Lower leg skin (tissue), 3 donors: ENCODE results near the gene CNNM2.

Experiments used
- POLR2A ChIP-seq, 2 donors: fragments of 450-650 bp; IDR thresholded peaks; one replicate each; pipeline ENCODE4 v1.6.1; 2016 to 2017; ENCODE audit warnings: antibody characterized with exemption in 2 of 2, mild to moderate bottlenecking in 1 of 2, moderate library complexity in 1 of 2
- TF ChIP-seq, protein P1 (sequence below), 3 donors: fragments of 450-650 bp; IDR thresholded peaks; one replicate each; pipeline ENCODE4 v1.5.1; 2016; ENCODE audit warnings: antibody characterized with exemption in 3 of 3, mild to moderate bottlenecking in 3 of 3, moderate library complexity in 2 of 3

DNA sequence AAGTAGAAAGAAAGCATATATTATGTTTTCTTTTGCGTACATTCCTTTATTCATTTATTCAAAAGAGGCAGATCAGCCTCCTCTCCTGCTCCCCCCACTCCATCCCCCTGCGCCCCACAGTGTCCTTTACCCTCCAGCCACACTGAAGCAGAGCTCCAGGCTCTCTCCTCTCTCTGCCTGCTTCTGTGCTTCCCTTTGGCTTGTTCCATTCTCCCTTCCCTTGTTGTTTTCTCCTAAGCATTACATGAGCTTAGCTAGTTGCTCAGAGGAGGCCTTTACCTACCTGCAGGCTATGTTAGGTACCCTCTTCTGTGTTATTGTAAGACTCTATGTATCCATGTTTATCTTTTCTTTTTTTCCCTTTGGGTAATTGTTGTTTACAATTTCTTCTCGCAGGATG, 27.4 kb downstream of the CNNM2 start:
- TF ChIP-seq, protein P1, sequence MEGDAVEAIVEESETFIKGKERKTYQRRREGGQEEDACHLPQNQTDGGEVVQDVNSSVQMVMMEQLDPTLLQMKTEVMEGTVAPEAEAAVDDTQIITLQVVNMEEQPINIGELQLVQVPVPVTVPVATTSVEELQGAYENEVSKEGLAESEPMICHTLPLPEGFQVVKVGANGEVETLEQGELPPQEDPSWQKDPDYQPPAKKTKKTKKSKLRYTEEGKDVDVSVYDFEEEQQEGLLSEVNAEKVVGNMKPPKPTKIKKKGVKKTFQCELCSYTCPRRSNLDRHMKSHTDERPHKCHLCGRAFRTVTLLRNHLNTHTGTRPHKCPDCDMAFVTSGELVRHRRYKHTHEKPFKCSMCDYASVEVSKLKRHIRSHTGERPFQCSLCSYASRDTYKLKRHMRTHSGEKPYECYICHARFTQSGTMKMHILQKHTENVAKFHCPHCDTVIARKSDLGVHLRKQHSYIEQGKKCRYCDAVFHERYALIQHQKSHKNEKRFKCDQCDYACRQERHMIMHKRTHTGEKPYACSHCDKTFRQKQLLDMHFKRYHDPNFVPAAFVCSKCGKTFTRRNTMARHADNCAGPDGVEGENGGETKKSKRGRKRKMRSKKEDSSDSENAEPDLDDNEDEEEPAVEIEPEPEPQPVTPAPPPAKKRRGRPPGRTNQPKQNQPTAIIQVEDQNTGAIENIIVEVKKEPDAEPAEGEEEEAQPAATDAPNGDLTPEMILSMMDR (IDR thresholded peaks at IDR 0.05), result no peak
- no peak for TF ChIP-seq POLR2A (IDR thresholded peaks at IDR 0.05)
